Peyer's patch (tissue), 4 donors: ENCODE data around the gene B4GALNT2.
"Not testable (repeated sequence)": the region's sequence is repeated elsewhere in the genome, so short reads cannot be mapped to it uniquely, and the experiment has no call there.

Experiments
- CTCF ChIP-seq, 6 experiments: fragments of 450-650 bp in 4 of 6; fragments of 200-600 bp in 2 of 6; sonication (generic) in 1 of 6; IDR thresholded peaks; one replicate each; pipeline ENCODE4 v1.5.1; 2017 to 2019; ENCODE audit warnings: antibody characterized with exemption in 6 of 6, mild to moderate bottlenecking in 3 of 6, moderate library complexity in 1 of 6
- POLR2A ChIP-seq, 2 donors: fragments of 450-650 bp; IDR thresholded peaks; one replicate each; pipeline ENCODE4 v1.5.1; 2017; ENCODE audit warnings: antibody characterized with exemption in 2 of 2, mild to moderate bottlenecking in 2 of 2, moderate library complexity in 2 of 2

GRCh38 chr17:49103360-49103759, 29.2 kb upstream of the B4GALNT2 start:
- not testable (repeated sequence) for TF ChIP-seq CTCF, POLR2A (IDR thresholded peaks at IDR 0.05)
